Heart left ventricle (tissue), 13 donors: ENCODE results near the gene ZNF775.

Source experiments
- CTCF ChIP-seq, 12 donors: fragments of 200-600 bp; sonication (generic) in 4 of 12; IDR thresholded peaks; one replicate each; pipeline versions ENCODE4 v1.5.0 to v1.8.0; 2018 to 2022; ENCODE audit warnings: antibody characterized with exemption in 12 of 12, mild to moderate bottlenecking in 5 of 12
- POLR2A ChIP-seq, 2 donors: fragments of 450-650 bp; IDR thresholded peaks; one replicate each; pipeline ENCODE4 v1.6.1; 2017; ENCODE audit warnings: antibody characterized with exemption in 2 of 2, mild to moderate bottlenecking in 2 of 2, moderate library complexity in 2 of 2
- donor health status: ischemic (EF 13 %, LVEDD 7.1; RV severe dilation, severe dysfunction).
- donor health status: DM: no; HTN: yes; CAD: no.
- donor health status: DM: no; HTN: no; CAD: no.
- donor health status: ischemic (EF 25% LVEDD 6.9; RV normal size, moderate dysfunction).
- donor health status: ischemic (EF 25% LVEDD 5.7; RV mildly dilated, moderate dysfunction).
- donor health status: ischemic (EF 35%, LVEDD 5.7; RV mildly dilated, moderate dysfunction).
- donor health status: nonischemic (EF 11% LVEDD 7.7; RV severe dilation, severe dysfunction).
- donor health status: DM: yes; HTN: yes; CAD: no.
- donor health status: PGD.
- donor health status: ischemic (EF 29% LVEDD 5.4; RV normal size, mild dysfunction).
- donor health status: nonischemic (EF 23%, LVEDD 6.1; RV moderate dilation, normal function).

- no peak for TF ChIP-seq CTCF (IDR thresholded peaks at IDR 0.05)
- TF ChIP-seq POLR2A (IDR thresholded peaks at IDR 0.05): no peak
Measured at GRCh38 chr7:150385302-150385723, 6.2 kb downstream of the ZNF775 start.
